Activated CD8-positive, alpha-beta memory T cell treated with anti-CD3 and anti-CD28 coated beads, Interleukin-2, amount 50 U/mL, for 4 hours (primary cell): ENCODE data around the gene MED4.

Experiments used
- DNase-seq: peaks from one replicate; pipeline ENCODE4 v3.0.0-alpha.2; 2020

The MED4 gene

DNA sequence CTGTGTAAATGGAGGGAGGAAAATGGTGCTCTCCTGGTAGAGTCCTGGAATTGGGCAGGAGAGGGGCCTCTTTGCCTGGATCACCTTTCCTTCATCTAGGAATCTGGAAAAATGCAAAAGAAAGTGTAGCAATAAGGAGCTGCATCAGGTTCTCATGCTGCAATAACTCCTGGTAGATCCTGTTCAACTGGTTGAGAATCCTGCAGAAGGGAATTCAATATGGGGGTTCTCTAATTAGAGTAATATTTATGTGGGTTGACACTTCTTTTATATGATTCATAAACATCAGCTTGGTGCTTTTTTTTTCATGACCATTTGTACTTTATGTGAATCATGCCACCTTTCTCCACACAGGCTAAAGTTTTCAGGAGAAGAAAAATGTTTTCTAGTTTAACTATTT is 66.8 kb downstream of the MED4 start:
- no peak for DNase-seq
